Measurements from ENCODE around the gene NSG1. TPM values are rescaled to one million over a fixed set of nuclear protein-coding genes. Genes with fewer than 3 reads are reported as not detected.

NSG1 gene
- total and polyA plus RNA-seq, 4 experiments from 2014 or later, result 48.8 to 82.6 (median 75.0) TPM

DNA sequence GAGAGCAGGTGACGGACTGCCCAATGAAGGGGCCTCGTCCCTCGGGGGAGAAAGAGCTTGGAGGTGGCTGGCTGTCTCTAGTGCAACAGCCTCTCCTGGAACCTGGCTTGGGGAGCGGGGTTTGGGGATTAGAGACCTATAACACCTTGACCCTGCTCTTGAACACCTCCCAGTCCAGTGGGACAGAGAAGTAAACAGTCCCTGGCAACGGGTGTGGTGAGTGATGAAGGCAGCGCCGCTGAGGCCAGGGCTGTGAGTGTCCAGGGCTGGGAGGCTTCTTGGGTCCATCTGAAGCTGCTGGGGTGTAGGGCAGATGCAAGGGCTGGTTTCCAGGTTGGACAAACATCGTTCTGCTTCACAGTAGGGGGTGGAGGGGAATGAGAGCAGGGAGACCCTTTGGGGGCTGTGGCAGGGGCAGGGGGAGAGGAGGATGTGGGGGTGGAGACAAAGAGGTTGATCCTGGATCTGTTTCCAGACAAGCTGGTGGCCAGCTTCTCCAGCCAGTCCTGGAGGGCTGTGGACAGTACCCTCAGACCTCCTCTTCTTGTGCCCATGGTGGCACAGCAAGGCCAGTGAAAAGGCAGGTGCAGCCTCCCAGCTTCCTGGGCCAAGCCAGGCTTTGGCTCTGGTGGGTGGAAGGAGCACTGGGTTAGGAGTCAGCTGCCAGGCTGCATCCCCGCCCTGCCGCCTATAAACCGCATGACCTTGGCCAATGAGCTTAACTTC, 3.8 kb downstream of the NSG1 start:
- Histone ChIP-seq H3K36me3 (ENCODE audit: insufficient read depth, low read length) (no peaks in the 10 kb centered on the region), H3K4me1 (ENCODE audit: insufficient read depth, low read length) (peaks cover 15% of the 10 kb centered on the region), H3K27ac (ENCODE audit: low read depth, low read length) (no peak overlapping the region), H3K9me3 (ENCODE audit: control insufficient read depth in 1 of 2, low read length in 2 of 2) (no peaks in the 10 kb centered on the region), H3K4me3 (ENCODE audit: low read length in 2 of 2) (no peak overlapping the region), H3K27me3 (ENCODE audit: insufficient read depth, low read length) (no peaks in the 10 kb centered on the region)
- peaks cover 1 to 2% of the 10 kb centered on the region in 2 donors for H3K27me3 Mint-ChIP-seq
- DNase-seq, result no peak
- H3K9me3 Mint-ChIP-seq, result no peaks in the 10 kb centered on the region
- intact Hi-C loops (cut with micrococcal nuclease), result no loop called here
- peaks cover 7 to 45% of the 10 kb centered on the region in 2 donors for H3K36me3 Mint-ChIP-seq
- POLR2A ChIA-PET (ENCODE audit: partially characterized antibody), result interaction anchor here (1.0 kb wide), 1 partner anchor 74 kb away, joined by 3 read pairs; no protein-coding TSS in a partner anchor
- CTCF ChIA-PET (ENCODE audit: partially characterized antibody), result no interaction called here
- H3K27ac Mint-ChIP-seq, result peak overlapping the region in 1 of 7 donors; percentile 22
- H3K4me1 Mint-ChIP-seq, result peaks cover 7 to 33% (median 20%) of the 10 kb centered on the region in 4 donors
- no peak overlapping the region for H3K4me3 Mint-ChIP-seq

DNA sequence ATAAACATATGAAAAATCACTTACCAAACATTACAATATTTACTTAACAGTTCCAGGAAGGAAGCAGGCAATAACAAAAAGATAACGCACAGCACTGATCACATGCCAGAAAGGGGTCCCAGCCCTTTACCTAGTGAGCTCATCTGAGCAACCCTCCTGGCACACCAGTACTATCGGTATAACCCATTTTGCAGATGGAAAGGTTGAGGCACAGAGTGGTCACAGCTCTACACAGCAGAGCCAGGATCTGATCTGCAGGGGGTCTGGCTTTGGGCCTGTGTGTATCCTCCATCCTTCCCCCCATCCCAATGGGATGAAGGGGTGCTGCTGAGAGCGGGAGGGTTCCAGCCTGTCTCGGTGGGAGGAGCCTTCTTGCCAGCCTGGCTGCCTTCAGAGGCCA, 5.0 kb downstream of the NSG1 start:
- Mint-ChIP-seq H3K27ac (peak overlapping the region in 1 of 7 donors; percentile 57), H3K4me1 (peaks cover 7 to 38% (median 19%) of the 10 kb centered on the region in 4 donors), H3K9me3 (no peaks in the 10 kb centered on the region), H3K36me3 (peaks cover 11 to 48% of the 10 kb centered on the region in 2 donors), H3K4me3 (no peak overlapping the region), H3K27me3 (peaks cover 1 to 2% of the 10 kb centered on the region in 2 donors)
- ChIA-PET POLR2A (ENCODE audit: partially characterized antibody) (no interaction called here), CTCF (ENCODE audit: partially characterized antibody) (no interaction called here)
- no peak overlapping the region for H3K4me3 ChIP-seq (ENCODE audit: low read length in 2 of 2)
- no peak overlapping the region for H3K27ac ChIP-seq (ENCODE audit: low read depth, low read length)
- DNase-seq, result no peak
- peaks cover 11% of the 10 kb centered on the region for H3K4me1 ChIP-seq (ENCODE audit: insufficient read depth, low read length)
- no peaks in the 10 kb centered on the region for H3K27me3 ChIP-seq (ENCODE audit: insufficient read depth, low read length)
- intact Hi-C loops (cut with micrococcal nuclease), result no loop called here
- H3K9me3 ChIP-seq (ENCODE audit: control insufficient read depth in 1 of 2, low read length in 2 of 2), result no peaks in the 10 kb centered on the region
- no peaks in the 10 kb centered on the region for H3K36me3 ChIP-seq (ENCODE audit: insufficient read depth, low read length)

DNA sequence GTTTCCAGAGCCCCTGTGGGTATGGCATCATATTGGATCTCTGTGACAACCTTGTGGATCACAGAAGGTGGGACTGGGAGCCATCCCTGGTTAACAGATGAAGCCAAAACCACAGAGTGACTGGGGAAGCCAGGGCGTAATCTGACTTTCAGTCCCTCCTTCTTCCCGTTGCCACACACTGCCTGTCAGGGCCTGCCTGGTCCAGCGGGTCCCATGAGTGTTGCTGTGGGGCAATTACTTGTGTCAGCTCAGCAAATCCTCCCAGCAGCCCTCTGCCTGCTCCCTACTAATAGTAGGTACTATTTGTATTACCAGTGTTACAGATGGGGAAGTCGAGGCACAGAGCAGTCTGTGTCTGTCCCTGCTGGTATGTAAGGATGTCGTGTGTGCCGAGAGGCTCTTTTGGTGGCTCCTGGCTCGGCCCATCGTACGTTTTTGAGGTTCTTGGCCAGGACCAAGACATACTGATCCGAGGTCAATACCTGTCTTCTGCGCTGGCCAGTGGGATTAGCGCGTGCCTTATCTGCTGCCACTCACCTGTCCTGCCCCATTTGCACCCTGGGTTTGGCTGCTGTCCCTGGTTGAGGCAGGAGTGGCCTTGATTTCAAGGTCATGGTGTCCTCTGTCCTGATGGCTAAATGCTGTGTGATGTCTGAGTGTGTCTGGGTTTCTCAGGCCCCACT, 5.7 kb downstream of the NSG1 start:
- peaks cover 7 to 38% (median 19%) of the 10 kb centered on the region in 4 donors for H3K4me1 Mint-ChIP-seq
- no peaks in the 10 kb centered on the region for H3K36me3 ChIP-seq (ENCODE audit: insufficient read depth, low read length)
- no peaks in the 10 kb centered on the region for H3K27me3 ChIP-seq (ENCODE audit: insufficient read depth, low read length)
- CTCF ChIA-PET (ENCODE audit: partially characterized antibody), result no interaction called here
- peaks cover 9% of the 10 kb centered on the region for H3K4me1 ChIP-seq (ENCODE audit: insufficient read depth, low read length)
- intact Hi-C loops (cut with micrococcal nuclease), result no loop called here
- no peaks in the 10 kb centered on the region for H3K9me3 Mint-ChIP-seq
- H3K27ac Mint-ChIP-seq, result no peak overlapping the region
- H3K27me3 Mint-ChIP-seq, result peaks cover 2% of the 10 kb centered on the region in 2 donors
- no peak for DNase-seq
- peaks cover 15 to 56% of the 10 kb centered on the region in 2 donors for H3K36me3 Mint-ChIP-seq
- no peak overlapping the region for H3K27ac ChIP-seq (ENCODE audit: low read depth, low read length)
- POLR2A ChIA-PET (ENCODE audit: partially characterized antibody), result no interaction called here
- H3K4me3 ChIP-seq (ENCODE audit: low read length in 2 of 2), result no peak overlapping the region
- H3K9me3 ChIP-seq (ENCODE audit: control insufficient read depth in 1 of 2, low read length in 2 of 2), result no peaks in the 10 kb centered on the region
- no peak overlapping the region for H3K4me3 Mint-ChIP-seq

DNA sequence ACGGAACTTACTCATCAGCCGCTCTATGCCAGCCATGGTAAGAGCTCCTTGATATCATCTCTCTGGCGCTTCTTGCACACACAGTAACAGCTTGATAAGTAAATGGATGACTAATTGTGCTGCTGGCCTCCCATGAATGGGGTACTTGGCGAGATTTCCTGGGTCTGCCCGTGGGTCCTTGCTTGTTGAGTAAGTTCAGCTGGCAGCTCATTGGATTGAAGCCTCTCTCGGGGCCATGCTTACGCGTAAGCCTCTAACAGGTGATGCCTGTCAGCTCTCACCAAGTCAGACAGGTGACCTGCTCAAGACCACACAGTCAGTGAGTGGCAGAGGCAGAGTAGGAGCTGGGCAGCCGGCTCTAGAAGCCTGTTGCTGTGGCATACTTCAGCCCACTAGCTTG, 7.7 kb downstream of the NSG1 start:
- Histone ChIP-seq H3K9me3 (ENCODE audit: control insufficient read depth in 1 of 2, low read length in 2 of 2) (no peaks in the 10 kb centered on the region), H3K27me3 (ENCODE audit: insufficient read depth, low read length) (no peaks in the 10 kb centered on the region), H3K4me1 (ENCODE audit: insufficient read depth, low read length) (no peaks in the 10 kb centered on the region), H3K36me3 (ENCODE audit: insufficient read depth, low read length) (no peaks in the 10 kb centered on the region), H3K4me3 (ENCODE audit: low read length in 2 of 2) (no peak overlapping the region), H3K27ac (ENCODE audit: low read depth, low read length) (no peak overlapping the region)
- no peak for DNase-seq
- POLR2A ChIA-PET (ENCODE audit: partially characterized antibody), result interaction anchor here (0.9 kb wide), 1 partner anchor 14 kb away, joined by 3 read pairs; no protein-coding TSS in a partner anchor
- no peak overlapping the region for H3K4me3 Mint-ChIP-seq
- CTCF ChIA-PET (ENCODE audit: partially characterized antibody), result interaction anchor here (1.7 to 1.9 kb wide), 2 partner anchors 14 to 36 kb away, joined by 5 to 8 read pairs; no protein-coding TSS in a partner anchor
- intact Hi-C loops (cut with micrococcal nuclease), result no loop called here
- peaks cover under 1 to 31% (median 14%) of the 10 kb centered on the region in 4 donors for H3K4me1 Mint-ChIP-seq
- H3K27ac Mint-ChIP-seq, result no peak overlapping the region
- peaks cover 0 to 4% (median 0%) of the 10 kb centered on the region in 8 donors for H3K9me3 Mint-ChIP-seq
- peaks cover 0 to 3% of the 10 kb centered on the region in 2 donors for H3K27me3 Mint-ChIP-seq
- H3K36me3 Mint-ChIP-seq, result peaks cover 31 to 58% of the 10 kb centered on the region in 2 donors

DNA sequence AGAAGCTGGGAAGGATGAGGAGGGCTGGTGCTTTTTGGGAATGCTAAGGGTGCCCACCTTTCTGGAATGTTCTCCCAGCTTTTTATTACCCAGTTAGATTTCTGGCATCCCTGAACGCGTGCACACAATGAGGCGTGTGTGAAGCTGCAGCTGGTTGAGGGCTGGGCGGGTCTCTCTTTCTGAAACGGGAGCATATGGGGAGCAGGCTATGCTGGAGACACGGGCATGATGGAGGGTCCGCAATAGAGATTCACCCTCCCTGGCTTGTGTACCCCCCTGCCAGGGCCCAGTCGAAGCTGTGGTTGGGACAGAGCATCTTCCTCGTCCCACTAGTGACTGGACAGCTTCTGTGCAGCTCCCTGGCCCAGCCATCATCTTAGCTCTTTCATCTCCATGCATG, 8.5 kb downstream of the NSG1 start:
- Histone ChIP-seq H3K9me3 (ENCODE audit: control insufficient read depth in 1 of 2, low read length in 2 of 2) (no peaks in the 10 kb centered on the region), H3K4me1 (ENCODE audit: insufficient read depth, low read length) (no peaks in the 10 kb centered on the region), H3K36me3 (ENCODE audit: insufficient read depth, low read length) (no peaks in the 10 kb centered on the region), H3K27me3 (ENCODE audit: insufficient read depth, low read length) (no peaks in the 10 kb centered on the region), H3K4me3 (ENCODE audit: low read length in 2 of 2) (no peak overlapping the region), H3K27ac (ENCODE audit: low read depth, low read length) (no peak overlapping the region)
- Mint-ChIP-seq H3K9me3 (peaks cover 0 to 4% (median 0%) of the 10 kb centered on the region in 8 donors), H3K4me1 (peaks cover 0 to 35% (median 13%) of the 10 kb centered on the region in 4 donors), H3K27ac (peak overlapping the region in 1 of 7 donors; percentile 42), H3K4me3 (no peak overlapping the region), H3K27me3 (peaks cover 0 to 3% of the 10 kb centered on the region in 2 donors), H3K36me3 (peaks cover 31 to 57% of the 10 kb centered on the region in 2 donors)
- CTCF ChIA-PET (ENCODE audit: partially characterized antibody), result interaction anchor here (0.6 to 1.9 kb wide), 3 partner anchors 13 to 1816 kb away, joined by 3 to 8 read pairs (median 5); no protein-coding TSS in a partner anchor
- intact Hi-C loops (cut with micrococcal nuclease), result no loop called here
- no peak for DNase-seq
- POLR2A ChIA-PET (ENCODE audit: partially characterized antibody), result interaction anchor here (0.7 to 0.9 kb wide), 2 partner anchors 9 to 14 kb away, joined by 3 read pairs; no protein-coding TSS in a partner anchor

DNA sequence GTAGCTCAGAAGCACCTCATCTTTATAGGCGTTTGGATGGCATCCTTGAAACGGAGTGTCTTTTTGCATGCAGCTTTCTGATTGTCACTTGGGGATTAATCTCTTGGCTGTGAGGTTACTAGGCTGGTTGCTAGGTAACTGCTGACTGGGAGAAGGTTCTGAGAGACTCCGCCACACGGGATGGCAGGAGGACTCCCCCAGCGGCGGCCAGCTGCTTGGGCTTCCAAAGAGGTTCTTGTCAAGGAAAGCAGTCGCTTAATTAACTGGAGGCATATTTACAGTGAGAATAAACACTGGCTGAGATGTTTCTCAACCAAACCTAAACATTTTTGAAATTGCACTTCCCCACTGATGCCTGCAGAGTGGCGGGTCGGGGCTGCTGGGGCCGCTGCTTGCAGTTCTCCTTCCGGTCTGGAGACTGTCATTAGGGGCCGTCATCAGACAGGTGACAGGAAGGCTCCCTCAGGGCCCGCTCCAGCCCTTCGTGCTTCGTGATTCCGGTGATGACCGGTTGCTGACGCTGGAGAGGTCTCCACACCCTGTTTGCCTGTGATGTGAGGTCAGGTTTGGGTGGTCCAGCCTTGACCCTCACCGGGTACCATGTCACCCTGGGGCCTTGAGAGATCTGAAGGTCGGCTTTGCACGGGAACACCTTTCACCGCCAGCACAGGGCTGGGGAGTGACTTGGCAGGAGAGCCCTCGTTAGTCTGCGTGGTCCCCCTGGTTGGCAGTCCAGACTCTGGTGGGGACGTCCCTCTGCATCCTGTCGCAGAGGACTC, 9.1 kb downstream of the NSG1 start:
- CTCF ChIA-PET (ENCODE audit: partially characterized antibody), result interaction anchor here (0.6 to 1.9 kb wide), 3 partner anchors 13 to 1815 kb away, joined by 3 to 8 read pairs (median 5); no protein-coding TSS in a partner anchor
- H3K27ac Mint-ChIP-seq, result peak overlapping the region in 1 of 7 donors; percentile 53

More for the DNA sequence above, 9.1 kb downstream of the NSG1 start:
- Histone ChIP-seq H3K36me3 (ENCODE audit: insufficient read depth, low read length) (no peaks in the 10 kb centered on the region), H3K9me3 (ENCODE audit: control insufficient read depth in 1 of 2, low read length in 2 of 2) (no peaks in the 10 kb centered on the region), H3K4me1 (ENCODE audit: insufficient read depth, low read length) (no peaks in the 10 kb centered on the region), H3K4me3 (ENCODE audit: low read length in 2 of 2) (no peak overlapping the region), H3K27ac (ENCODE audit: low read depth, low read length) (no peak overlapping the region), H3K27me3 (ENCODE audit: insufficient read depth, low read length) (no peaks in the 10 kb centered on the region)
- intact Hi-C loops (cut with micrococcal nuclease), result no loop called here
- H3K36me3 Mint-ChIP-seq, result peaks cover 31 to 59% of the 10 kb centered on the region in 2 donors
- no peak for DNase-seq
- peaks cover 0 to 4% (median 0%) of the 10 kb centered on the region in 8 donors for H3K9me3 Mint-ChIP-seq
- POLR2A ChIA-PET (ENCODE audit: partially characterized antibody), result interaction anchor here (0.7 kb wide), 1 partner anchor 8 kb away, joined by 3 read pairs; no protein-coding TSS in a partner anchor
- peaks cover 0 to 38% (median 13%) of the 10 kb centered on the region in 4 donors for H3K4me1 Mint-ChIP-seq
- peaks cover 0 to 3% of the 10 kb centered on the region in 2 donors for H3K27me3 Mint-ChIP-seq
- H3K4me3 Mint-ChIP-seq, result no peak overlapping the region
